ENCODE data around the gene IL18RAP.

Gene IL18RAP

GRCh38 chr2:102439065-102439695, 16.2 kb downstream of the IL18RAP start:
- Histone ChIP-seq H3K9me3 (ENCODE audit: insufficient read depth, low read depth, low read length) (no peaks in the 10 kb centered on the region), H3K9ac (ENCODE audit: low read depth, low read length) (no peak overlapping the region), H3K4me3 (ENCODE audit: low read length) (no peak overlapping the region), H3K4me1 (ENCODE audit: insufficient read depth, low read length) (no peaks in the 10 kb centered on the region), H3K27me3 (ENCODE audit: insufficient read depth, low read length) (no peaks in the 10 kb centered on the region), H3K27ac (ENCODE audit: low read length) (no peak overlapping the region), H3K36me3 (ENCODE audit: insufficient read depth, low read depth, low read length) (no peaks in the 10 kb centered on the region)

DNA sequence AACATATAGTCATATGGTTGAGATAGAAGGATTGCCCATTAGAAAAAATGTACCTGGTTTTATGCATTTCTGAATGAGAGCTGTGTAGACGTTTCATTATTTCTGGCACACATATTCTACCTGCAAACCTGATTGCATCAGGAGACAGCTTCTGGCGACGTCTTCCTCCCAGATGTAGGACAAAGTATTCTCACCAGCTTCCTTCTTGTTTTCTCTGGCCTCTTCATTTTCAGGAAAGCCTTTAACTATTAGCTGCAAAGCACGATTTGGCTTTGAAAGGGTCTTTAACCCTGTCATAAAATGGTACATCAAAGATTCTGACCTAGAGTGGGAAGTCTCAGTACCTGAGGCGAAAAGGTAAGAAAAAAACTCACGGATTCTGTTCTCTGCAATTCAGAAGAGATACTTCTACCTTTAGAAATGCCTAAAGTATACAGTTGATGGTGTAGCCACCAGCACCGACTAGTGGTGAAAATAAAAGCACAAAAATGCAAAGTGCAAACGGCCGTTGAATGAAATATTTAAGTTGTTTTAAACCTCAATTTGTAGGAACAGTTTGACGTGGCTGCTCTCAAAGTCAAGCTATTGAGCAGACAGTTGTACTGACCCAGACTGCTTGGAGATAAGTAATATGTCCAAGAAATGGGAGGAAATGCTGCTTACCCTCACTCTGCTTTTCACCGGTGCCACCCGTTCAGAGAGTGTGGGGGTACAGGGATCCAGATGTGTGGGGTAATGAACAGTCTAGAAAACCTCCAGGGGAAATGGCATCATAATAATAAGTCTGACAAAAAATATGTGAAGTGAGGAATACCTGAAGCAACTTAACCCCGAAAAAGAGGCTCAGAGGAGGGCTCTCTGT, 20.2 kb downstream of the IL18RAP start:
- Histone ChIP-seq H3K4me3 (ENCODE audit: low read length) (no peak overlapping the region), H3K36me3 (ENCODE audit: insufficient read depth, low read depth, low read length) (no peaks in the 10 kb centered on the region), H3K9me3 (ENCODE audit: insufficient read depth, low read depth, low read length) (no peaks in the 10 kb centered on the region), H3K9ac (ENCODE audit: low read depth, low read length) (no peak overlapping the region), H3K27ac (ENCODE audit: low read length) (no peak overlapping the region), H3K27me3 (ENCODE audit: insufficient read depth, low read length) (no peaks in the 10 kb centered on the region), H3K4me1 (ENCODE audit: insufficient read depth, low read length) (no peaks in the 10 kb centered on the region)

- Histone ChIP-seq H3K9ac (ENCODE audit: low read depth, low read length) (no peak overlapping the region), H3K27me3 (ENCODE audit: insufficient read depth, low read length) (no peaks in the 10 kb centered on the region), H3K27ac (ENCODE audit: low read length) (no peak overlapping the region), H3K9me3 (ENCODE audit: insufficient read depth, low read depth, low read length) (no peaks in the 10 kb centered on the region), H3K4me3 (ENCODE audit: low read length) (no peak overlapping the region), H3K36me3 (ENCODE audit: insufficient read depth, low read depth, low read length) (no peaks in the 10 kb centered on the region), H3K4me1 (ENCODE audit: insufficient read depth, low read length) (no peaks in the 10 kb centered on the region)
Observed at GRCh38 chr2:102444233-102444632, 21.3 kb downstream of the IL18RAP start.

DNA sequence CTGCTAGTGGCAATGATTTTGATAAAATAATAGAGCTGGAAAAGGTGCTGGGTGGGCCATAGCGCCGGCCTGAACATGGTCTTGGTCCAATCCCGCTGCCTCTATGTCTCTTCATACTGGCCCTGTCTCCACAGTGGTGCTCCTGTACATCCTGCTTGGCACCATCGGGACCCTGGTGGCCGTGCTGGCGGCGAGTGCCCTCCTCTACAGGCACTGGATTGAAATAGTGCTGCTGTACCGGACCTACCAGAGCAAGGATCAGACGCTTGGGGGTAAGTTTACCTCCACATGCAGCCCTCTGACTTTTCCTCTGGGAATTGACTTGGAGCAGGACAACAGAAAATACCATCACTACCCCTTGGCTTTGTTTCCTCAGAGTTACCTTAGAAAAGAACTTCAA, 24.0 kb downstream of the IL18RAP start:
- H3K9ac ChIP-seq (ENCODE audit: low read depth, low read length): no peak overlapping the region

GRCh38 chr2:102449370-102449974, 26.5 kb downstream of the IL18RAP start:
- H3K27me3 ChIP-seq (ENCODE audit: insufficient read depth, low read length): no peaks in the 10 kb centered on the region
- H3K4me3 ChIP-seq (ENCODE audit: low read length): no peak overlapping the region

More for the DNA sequence above, 24.0 kb downstream of the IL18RAP start:
- Histone ChIP-seq H3K4me3 (ENCODE audit: low read length) (no peak overlapping the region), H3K9me3 (ENCODE audit: insufficient read depth, low read depth, low read length) (no peaks in the 10 kb centered on the region), H3K27ac (ENCODE audit: low read length) (no peak overlapping the region), H3K27me3 (ENCODE audit: insufficient read depth, low read length) (no peaks in the 10 kb centered on the region), H3K4me1 (ENCODE audit: insufficient read depth, low read length) (no peaks in the 10 kb centered on the region), H3K36me3 (ENCODE audit: insufficient read depth, low read depth, low read length) (no peaks in the 10 kb centered on the region)

GRCh38 chr2:102451968-102452367, 29.0 kb downstream of the IL18RAP start:
- no peak overlapping the region for H3K27ac ChIP-seq (ENCODE audit: low read length)
- no peak overlapping the region for H3K4me3 ChIP-seq (ENCODE audit: low read length)
- H3K36me3 ChIP-seq (ENCODE audit: insufficient read depth, low read depth, low read length): no peaks in the 10 kb centered on the region
- H3K9me3 ChIP-seq (ENCODE audit: insufficient read depth, low read depth, low read length): no peaks in the 10 kb centered on the region
- H3K9ac ChIP-seq (ENCODE audit: low read depth, low read length): no peak overlapping the region
- no peaks in the 10 kb centered on the region for H3K4me1 ChIP-seq (ENCODE audit: insufficient read depth, low read length)
- no peaks in the 10 kb centered on the region for H3K27me3 ChIP-seq (ENCODE audit: insufficient read depth, low read length)

More at GRCh38 chr2:102449370-102449974, 26.5 kb downstream of the IL18RAP start:
- Histone ChIP-seq H3K9ac (ENCODE audit: low read depth, low read length) (no peak overlapping the region), H3K27ac (ENCODE audit: low read length) (no peak overlapping the region), H3K9me3 (ENCODE audit: insufficient read depth, low read depth, low read length) (no peaks in the 10 kb centered on the region), H3K4me1 (ENCODE audit: insufficient read depth, low read length) (no peaks in the 10 kb centered on the region), H3K36me3 (ENCODE audit: insufficient read depth, low read depth, low read length) (no peaks in the 10 kb centered on the region)

- Histone ChIP-seq H3K9ac (ENCODE audit: low read depth, low read length) (no peak overlapping the region), H3K4me1 (ENCODE audit: insufficient read depth, low read length) (no peaks in the 10 kb centered on the region), H3K27me3 (ENCODE audit: insufficient read depth, low read length) (no peaks in the 10 kb centered on the region), H3K9me3 (ENCODE audit: insufficient read depth, low read depth, low read length) (no peaks in the 10 kb centered on the region), H3K36me3 (ENCODE audit: insufficient read depth, low read depth, low read length) (no peaks in the 10 kb centered on the region), H3K4me3 (ENCODE audit: low read length) (no peak overlapping the region), H3K27ac (ENCODE audit: low read length) (no peak overlapping the region)
Observed at GRCh38 chr2:102453501-102453900, 30.5 kb downstream of the IL18RAP start.

DNA sequence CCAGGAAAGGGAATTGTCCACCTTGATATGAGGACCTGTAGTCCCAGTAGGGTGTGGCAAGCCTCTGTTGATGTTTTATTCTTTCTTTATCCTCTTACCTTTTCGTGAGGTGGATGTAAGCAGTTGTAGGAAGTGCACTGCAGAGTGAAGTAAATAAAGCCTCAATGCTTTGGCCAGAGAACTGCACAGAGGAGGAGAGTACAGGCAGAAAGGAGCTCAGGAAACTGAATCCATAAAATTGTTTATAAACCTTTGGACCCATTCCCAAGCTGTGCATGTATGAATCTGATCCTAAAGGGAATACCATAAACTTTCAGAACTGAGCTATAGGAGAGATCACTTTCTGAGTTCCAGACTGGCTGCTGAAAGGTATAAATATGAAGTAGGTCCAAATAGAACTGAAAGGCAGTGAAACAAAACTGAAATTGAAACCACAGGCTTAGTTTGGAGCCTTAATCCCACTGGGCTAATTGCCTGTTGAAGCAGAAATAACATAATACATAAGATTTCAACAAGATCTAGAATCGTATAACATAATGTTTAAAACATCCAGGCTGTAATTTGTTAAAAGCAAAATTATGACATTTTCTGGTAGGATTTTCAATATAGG, 32.2 kb downstream of the IL18RAP start:
- Histone ChIP-seq H3K27me3 (ENCODE audit: insufficient read depth, low read length) (no peaks in the 10 kb centered on the region), H3K27ac (ENCODE audit: low read length) (no peak overlapping the region), H3K9me3 (ENCODE audit: insufficient read depth, low read depth, low read length) (no peaks in the 10 kb centered on the region), H3K4me3 (ENCODE audit: low read length) (no peak overlapping the region), H3K9ac (ENCODE audit: low read depth, low read length) (no peak overlapping the region), H3K36me3 (ENCODE audit: insufficient read depth, low read depth, low read length) (no peaks in the 10 kb centered on the region), H3K4me1 (ENCODE audit: insufficient read depth, low read length) (no peaks in the 10 kb centered on the region)

- Histone ChIP-seq H3K9ac (ENCODE audit: low read depth, low read length) (no peak overlapping the region), H3K27me3 (ENCODE audit: insufficient read depth, low read length) (no peaks in the 10 kb centered on the region; the same call in 1 of the 2 replicates), H3K27ac (ENCODE audit: low read length) (no peak overlapping the region), H3K9me3 (ENCODE audit: insufficient read depth, low read depth, low read length) (0 out of 2 replicates have a peak, but pooled peaks cover 2% of the 10 kb centered on the region), H3K36me3 (ENCODE audit: insufficient read depth, low read depth, low read length) (no peaks in the 10 kb centered on the region), H3K4me3 (ENCODE audit: low read length) (no peak overlapping the region), H3K4me1 (ENCODE audit: insufficient read depth, low read length) (no peaks in the 10 kb centered on the region)
Observed at GRCh38 chr2:102460467-102460866, 37.5 kb downstream of the IL18RAP start.

GRCh38 chr2:102461188-102461587, 38.2 kb downstream of the IL18RAP start:
- 0 out of 2 replicates have a peak, but pooled peaks cover 2% of the 10 kb centered on the region for H3K9me3 ChIP-seq (ENCODE audit: insufficient read depth, low read depth, low read length)

GRCh38 chr2:102463160-102463559, 40.2 kb downstream of the IL18RAP start:
- Histone ChIP-seq H3K27ac (ENCODE audit: low read length) (no peak overlapping the region), H3K4me3 (ENCODE audit: low read length) (no peak overlapping the region), H3K27me3 (ENCODE audit: insufficient read depth, low read length) (no peaks in the 10 kb centered on the region; the same call in 1 of the 2 replicates), H3K9me3 (ENCODE audit: insufficient read depth, low read depth, low read length) (0 out of 2 replicates have a peak, but pooled peaks cover 2% of the 10 kb centered on the region), H3K36me3 (ENCODE audit: insufficient read depth, low read depth, low read length) (no peaks in the 10 kb centered on the region), H3K9ac (ENCODE audit: low read depth, low read length) (no peak overlapping the region), H3K4me1 (ENCODE audit: insufficient read depth, low read length) (no peaks in the 10 kb centered on the region)

More at GRCh38 chr2:102461188-102461587, 38.2 kb downstream of the IL18RAP start:
- Histone ChIP-seq H3K27ac (ENCODE audit: low read length) (no peak overlapping the region), H3K36me3 (ENCODE audit: insufficient read depth, low read depth, low read length) (no peaks in the 10 kb centered on the region), H3K27me3 (ENCODE audit: insufficient read depth, low read length) (no peaks in the 10 kb centered on the region; the same call in 1 of the 2 replicates), H3K4me3 (ENCODE audit: low read length) (no peak overlapping the region), H3K4me1 (ENCODE audit: insufficient read depth, low read length) (no peaks in the 10 kb centered on the region), H3K9ac (ENCODE audit: low read depth, low read length) (no peak overlapping the region)
